Activated CD4-positive, alpha-beta T cell treated with anti-CD3 and anti-CD28 coated beads, Interleukin-2, amount 50 U/mL, for 48 hours (primary cell): ENCODE results near the gene ELFN1.

Experiments
- DNase-seq, 2 experiments: peaks; one replicate each; pipeline ENCODE4 v3.0.0-alpha.2; 2020

The ELFN1 gene

DNA sequence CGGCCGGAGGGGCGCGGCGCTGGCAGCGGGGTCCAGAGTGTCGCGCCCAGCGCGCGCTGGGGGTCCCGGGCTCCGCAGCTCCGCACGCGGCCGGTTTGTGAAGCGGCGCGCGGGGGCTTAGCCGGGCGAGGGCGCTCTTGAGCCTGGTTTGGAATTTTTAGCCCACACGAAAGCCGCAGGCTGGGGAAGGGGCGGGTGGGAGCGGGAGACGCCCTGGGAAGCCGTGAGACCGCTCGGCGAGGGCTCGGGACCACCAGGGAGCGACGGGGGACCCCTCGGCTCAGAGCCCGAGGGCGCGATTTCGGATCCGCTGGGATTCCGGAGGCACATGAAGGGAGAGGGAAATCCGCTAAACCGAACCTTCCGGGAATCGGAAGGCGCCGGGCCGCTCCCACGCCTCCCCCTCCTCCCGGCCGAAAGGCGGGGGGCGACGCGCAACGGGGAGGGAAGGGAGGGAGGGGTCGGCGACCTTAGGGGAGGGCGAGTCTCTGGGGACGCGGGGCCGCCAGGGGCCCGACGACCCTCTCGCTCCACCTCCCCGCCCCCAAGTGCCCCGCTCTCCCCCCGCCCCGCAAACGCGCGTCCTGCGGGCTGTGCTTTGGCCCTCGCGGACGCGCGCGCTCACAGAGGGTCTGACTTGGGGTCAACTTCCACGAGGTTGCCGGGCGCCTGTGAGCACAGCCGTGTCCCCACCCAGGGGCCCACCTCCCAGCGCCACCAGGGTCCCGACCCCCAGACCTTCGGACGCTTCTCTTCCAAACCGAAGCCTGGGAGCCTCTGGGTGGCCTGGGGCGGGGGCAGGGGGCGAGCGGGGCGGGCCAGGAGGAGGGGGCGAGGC lies 5.1 kb upstream of the ELFN1 start:
- DNase-seq: peak; percentile 65 to 71

DNA sequence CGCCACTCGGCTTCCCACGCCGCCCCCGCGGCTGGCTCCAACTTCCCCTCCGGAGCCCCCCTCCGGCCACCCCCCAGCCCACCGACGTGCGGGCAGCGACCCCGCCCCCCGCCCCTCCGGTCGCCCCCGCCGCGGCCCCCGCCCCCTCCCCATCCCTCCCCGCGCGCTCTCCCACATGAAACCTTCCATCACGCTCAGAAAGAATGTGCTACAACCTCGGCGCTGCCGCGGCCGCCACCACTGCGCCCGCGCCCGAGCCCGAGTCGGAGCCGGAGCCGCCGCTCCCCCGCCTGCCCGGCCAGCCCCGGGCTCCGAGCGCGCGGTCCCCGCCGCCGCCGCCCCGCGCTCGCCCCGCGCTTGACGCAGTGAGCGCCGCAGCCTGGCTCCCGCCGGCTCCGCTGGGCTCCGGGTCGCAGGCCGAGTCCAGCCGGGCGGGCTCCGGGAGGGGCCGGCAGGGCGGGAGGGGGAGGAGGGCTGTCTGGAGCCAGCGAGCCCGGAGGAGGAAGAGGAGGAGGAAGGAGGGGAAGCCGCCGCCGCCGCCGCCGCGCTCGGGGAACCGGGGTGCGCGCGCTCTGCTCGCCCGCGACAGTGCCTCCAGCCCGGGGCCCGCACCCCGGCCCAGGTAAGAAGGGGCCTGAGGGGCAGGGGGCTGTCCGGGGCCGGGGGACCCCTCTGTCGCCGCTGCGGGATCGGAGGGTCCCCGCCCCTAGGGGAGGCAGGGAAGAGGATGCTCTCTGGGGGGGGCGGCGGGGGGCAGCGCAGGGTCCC lies 4.3 kb upstream of the ELFN1 start:
- DNase-seq: peak in 1 of 2 experiments; percentile 24

DNA sequence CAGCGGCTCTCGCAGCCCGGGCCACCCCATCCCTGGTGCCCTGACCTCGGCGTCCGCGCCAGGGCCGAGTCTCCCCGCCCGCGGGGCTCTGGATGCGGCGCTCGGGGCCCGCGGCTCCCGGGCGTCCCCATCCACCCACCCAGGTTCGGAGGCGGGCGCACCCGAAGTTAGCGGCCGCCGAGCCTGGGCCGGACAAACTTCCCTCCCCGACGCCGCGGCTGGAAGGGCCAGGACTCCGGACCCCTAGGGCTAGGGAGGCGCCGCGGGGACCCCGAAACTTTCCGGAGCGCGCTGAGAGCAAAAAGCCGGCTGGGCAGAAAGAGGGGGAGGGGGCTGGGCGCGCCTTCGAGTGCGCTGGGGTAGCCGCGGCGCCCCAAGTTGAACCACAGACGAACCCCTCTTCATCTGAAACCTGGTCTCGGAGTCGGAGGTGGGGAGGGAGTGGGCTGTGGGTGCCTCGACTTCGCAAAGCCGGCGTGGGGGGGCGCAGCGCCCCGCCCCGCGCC lies 3.7 kb upstream of the ELFN1 start:
- DNase-seq: no peak

DNA sequence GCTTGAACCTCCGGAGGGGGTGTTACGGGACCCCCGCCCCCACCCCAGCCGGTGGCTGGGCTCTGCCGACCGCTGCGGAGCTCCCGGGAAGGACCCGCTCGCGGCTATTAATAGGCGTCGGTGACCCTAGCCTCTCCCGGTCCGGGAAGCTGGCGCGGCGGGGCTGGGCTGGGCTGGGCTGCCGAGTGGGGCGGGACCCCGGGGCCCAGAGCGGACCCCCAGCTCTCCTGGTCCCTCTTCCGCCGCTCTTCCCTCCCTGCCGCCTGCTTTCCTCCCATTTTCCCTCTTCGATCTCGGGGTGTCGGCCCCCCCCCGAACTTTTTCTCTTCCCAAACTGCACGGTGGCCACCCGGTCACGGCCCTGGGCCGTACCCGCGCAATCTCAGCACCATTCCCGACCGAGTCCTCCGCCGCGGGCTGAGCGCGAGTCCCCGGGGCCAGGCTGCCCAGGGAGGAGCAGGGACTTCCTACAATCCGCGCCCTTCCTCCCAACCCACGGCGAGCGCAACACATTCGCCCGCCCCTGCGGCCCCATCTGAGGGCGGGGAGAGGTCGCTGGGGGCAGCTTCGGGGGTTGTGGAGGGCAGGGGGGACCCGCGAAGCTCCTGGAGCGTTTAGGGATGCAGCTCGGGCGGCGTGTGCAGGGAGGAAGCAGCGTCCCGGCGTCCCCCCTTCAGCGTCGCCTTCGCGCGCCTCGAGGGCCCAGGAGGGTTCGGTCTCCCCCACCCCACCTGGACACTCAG lies 3.1 kb upstream of the ELFN1 start:
- no peak for DNase-seq

DNA sequence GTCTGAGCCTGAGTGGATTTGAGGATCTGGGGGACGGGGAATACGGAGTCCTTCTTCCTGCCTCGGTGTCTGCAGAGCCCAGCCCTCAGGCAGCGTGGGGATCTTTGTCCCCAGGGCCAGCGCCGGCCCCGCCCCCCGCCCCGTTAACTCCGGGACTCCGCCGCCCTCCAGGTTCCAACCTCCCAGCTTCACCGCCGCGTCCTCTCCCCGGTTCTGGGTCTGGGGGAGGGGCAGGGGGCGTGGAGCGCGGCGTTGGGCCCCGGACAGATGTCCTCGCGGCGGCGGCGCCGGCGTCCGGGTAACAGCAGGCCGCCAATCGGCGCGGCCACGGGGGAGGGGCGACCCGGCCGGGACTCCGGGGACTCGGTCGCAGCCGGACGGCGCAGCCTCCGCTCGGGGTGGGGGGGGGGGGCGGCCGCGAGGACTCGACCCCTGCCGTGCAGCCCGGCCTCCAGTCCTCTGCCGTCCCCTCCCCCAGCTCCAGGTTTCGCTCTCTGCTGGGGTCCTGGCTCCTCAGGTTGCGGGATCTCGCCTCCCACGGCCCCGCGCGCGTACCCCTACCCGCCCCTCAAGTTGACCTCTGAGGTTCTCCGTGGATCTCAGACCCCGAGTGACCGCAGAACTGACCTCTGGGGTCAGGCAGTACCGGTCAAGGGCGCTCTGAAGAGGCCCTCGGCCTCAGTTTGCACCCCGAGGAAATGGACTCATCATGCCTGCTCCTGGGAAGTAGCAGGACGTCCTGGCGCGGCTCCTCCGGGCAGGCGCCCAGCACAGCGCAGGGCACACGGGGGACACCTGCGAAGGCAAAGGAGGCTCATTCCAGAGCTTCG lies 2.3 kb upstream of the ELFN1 start:
- DNase-seq: no peak

DNA sequence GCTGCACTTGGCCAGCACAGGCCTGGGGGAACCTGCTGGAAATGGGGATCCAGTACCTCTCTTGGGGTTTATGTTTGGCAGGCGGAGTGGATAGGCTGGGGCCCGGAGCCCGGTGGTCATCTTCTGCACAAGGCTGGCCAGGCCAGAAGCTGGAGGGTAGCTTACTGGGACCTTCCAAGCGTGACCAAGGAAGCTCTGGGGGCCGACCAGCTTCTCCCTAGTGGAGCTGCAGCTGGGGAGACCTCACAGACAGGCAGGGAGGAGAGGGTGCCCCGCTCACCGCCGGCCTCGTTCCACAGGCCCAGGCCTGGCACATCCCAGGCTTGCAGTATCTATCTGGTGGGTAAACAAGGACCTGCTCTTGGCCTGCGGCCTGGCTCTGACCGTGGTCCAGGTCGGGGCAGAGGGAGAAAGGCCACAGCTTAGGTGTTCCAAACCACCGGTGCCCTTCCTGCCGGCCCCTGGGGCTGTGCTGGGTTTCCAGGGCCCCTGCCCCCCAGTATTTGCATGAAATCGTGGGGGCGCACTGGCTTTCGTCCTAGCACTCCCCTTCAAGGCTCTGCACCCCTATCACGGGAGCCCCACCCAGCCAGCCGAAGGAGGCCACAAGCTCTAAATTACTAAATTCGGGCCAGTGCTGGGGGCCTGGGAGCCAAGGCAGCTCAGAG lies 1.5 kb upstream of the ELFN1 start:
- no peak for DNase-seq

DNA sequence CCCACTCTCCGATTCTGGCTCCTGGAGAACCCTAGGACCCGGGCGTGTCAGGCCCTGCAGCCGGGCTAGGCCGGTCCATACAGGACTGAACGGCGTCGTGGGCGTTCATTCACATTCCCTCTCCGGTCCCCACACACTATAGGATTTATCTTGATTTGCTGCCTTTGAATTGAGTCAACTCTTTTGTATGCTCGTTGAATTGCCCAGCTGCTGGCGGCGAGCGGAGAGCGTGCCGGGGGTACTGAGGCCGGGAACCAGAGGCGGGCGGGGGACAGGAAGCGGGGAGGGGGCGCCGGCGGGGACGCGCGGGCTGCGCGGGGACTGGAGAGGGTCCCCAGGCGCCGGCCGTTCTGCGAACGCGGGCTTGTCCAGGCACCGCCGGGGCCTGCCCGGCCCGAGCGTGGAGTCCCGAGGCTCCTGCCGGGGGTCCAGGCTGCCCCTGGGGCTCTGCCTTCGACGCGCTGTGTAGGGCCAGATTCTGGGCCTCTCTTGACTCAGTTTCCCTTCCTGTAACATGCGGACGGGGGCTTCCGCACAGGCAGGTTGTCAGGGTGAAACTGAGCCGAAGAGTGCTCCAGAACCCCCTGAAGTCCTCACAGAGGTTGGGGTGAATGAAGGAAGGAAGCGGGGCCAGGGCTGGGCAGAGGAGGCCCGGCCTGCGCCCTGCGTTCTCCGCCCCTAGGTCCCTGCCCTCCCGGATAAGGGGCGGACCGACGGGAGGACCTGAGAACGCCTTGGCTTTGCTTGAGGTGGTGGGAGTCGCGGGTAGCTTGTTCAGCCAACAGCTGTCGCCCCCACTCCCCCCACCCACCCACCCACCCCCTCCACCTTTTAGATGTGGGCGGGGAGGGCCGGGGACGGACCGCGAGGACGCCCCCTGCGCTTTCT lies 769 bp upstream of the ELFN1 start:
- DNase-seq: no peak

DNA sequence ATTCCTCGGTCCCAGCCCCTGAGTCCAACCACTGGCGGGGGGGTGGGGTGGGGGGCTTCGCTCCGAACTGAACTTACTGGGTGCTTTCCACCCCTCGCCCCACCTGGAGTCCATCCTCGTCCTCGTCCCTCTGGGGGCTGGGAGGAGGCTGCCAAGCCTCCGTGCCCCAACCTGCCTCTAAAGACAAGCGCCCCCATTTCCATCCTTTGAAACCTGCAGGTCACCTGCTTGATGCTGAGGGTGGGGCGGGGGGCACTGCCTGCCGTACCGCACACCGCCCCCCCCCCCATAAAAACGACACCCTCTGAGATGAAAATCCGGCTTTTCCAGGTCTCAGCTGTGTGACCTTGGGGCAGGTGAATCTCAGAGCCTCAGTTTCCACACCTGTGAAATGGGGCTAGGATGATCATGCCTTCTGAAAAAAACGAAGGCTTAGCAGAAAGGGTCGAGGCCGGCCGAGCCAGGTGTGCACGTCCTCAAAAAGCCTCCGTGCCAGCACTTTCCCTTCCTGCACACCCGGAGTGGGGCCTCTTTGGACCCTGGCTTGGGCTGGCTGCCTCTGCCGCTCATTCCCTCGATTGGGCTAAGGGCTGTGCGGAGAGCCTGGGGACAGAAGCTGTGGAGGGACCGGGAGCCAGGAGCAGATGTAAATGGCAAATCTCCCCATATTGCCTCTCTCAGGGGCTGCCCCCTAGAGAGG lies 967 bp downstream of the ELFN1 start:
- no peak for DNase-seq

DNA sequence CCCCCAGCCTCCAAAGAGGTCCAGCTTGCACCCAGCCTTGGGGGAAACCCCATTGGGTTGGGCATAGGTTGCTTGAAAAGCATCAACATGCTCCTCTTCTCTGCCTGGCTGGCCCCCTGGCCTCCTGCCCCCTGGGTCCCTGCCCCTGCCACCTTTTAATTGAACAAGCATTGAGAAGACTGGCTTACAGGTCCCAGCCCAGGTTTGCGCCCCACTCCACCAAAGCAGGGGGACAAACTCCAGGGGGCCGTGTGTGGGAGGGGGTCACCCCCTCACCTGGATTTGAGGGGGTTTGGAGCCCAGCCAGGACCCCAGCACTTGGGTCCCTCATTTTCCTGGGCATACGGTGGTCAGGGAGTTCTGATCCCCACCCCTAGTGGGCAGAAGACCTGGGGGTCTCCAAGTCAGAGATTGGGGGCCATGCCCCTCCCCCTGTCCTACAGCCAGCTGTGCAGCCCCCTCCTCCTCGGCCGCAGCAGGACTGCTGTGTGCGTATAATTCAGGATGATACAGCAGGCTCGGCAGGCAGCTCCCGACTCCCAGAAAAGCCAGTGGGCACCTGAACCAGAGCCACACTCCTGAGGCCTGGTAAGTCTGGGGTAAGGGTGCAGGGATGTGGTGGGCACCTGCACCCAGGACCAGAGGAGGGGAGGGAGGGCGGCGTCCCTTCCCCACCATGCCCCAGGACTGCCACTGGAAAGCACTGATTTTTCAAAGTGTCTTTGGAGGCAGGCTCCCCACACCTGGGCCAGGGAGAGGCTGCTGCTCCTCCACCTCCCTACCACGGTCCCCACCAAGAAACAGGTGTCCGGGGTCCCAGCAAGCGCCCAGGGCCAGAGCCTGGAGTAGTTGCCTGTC lies 1.7 kb downstream of the ELFN1 start:
- no peak for DNase-seq

DNA sequence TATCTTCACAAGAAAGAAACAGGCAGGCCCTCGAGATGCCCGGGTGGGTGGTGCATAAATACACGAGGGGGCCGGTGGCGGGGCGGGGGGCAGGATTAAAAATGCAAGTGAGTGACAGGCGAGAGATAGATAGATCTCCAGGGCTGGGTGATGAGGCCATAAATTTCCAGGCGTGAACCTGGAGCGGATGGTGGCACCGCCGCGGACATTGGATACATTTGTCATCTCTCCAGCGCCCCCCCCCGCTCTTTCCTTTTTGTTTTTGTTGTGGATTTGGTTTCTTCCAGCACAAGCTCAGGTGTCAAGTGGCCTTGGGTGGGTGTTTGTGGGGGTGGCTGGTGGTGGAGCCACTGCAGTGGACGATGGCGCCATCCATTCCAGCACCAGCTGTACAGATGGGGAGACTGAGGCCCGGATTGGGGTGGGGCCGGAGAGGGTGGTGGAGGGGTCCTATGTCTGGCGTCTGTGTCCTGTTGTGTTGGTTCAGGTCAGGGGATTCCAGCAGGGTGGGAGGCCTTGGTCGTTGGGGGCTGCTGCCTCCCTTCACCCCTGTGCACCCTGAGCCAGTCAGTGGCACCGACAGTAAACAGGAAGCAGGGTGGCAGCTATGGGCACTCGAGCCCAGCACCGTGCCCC lies 2.9 kb downstream of the ELFN1 start:
- no peak for DNase-seq

DNA sequence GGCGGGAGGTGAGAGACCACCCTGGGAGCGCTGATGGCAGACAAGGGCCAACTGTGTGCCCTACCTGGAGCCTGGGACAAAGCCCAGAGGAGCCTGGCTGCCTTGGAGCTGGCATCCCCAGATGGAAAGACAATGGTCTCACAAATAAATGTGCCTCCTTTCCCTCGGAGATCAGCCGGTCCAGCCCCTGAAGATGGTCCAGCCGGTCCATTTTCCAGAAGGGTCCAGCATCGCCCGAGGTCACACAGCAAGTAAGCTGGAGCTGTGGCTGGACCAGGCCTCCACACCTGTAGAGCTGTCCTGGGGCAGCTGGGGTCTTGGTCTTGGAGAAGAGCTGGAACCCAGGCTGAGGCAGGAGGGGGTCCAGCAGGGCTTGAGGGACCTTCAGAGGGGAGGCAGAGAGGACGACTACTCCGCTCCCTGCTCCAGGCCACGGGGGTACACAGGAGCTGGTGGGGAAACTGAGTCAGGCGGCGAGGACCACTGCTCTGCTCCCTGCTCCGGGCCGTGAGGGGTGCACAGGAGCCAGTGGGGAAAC lies 3.6 kb downstream of the ELFN1 start:
- no peak for DNase-seq

DNA sequence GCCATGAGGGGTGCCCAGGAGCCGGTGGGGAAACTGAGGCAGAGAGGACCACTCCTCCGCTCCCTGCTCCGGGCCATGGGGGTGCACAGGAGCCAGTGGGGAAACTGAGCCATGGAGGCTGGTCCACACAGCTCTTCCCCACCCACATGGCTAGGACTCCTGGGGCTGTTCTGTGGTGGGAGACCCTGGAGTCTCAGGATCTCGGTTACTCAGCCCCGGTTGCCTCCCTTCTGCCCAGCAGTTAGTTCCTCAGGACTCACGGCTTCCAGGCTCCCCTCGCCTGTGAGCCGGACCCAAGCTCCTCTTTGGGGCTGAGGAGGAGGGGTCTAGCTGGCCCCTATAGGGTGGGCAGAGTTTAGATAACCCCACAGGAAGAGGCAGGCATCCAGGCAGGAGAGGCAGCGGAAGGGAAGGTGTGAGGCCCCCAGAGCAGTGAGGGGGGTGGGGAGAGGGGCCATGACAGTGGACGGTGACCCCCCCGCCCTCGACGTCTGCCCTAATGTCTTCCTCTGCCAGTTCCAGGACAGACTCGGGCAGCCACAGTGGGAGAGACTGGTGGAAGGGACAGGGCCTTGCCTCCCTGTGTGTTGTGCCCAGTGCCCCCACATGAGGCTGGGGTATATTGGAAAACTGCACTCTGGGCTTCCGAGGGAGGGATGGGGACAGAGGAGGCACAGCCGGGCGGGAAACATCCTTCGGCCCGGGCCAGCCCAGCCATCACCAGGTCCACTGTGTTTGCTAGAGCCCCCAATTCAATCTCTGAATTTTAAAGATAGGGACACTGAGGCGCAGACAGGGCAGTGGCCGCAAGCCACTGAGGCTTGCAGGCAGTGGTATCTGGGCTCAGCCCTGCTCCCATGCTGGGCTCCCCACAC lies 4.3 kb downstream of the ELFN1 start:
- no peak for DNase-seq

DNA sequence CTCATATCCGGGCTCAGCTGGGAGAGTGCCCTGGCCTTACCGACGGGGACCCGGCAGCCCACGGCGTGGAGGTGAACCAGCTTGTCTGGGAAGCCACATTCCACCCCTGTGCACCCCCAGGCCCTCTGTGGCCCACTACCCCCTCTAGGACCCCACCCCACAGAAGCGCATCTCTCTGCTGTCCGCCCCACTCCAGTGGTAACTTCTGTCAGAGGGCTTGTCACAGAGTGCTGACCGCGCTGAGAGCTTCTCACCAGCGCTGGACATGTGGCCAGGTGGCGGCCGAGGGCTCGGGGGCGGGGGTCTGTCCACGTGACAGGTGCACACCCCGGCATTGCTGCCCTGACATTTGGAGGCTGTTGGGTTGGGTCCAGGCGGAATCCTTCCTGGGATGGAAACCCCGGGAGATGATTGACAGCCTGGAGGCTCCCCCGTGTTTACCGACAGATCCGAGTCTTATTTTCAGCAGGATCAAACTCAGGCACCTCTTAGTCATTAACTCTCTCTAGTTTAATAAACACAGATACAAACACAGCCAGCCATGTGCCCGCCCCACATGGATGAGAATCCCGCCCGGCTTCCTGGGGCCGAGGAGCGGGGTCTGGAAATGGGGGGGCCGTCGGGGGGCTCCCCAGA lies 5.1 kb downstream of the ELFN1 start:
- no peak for DNase-seq

DNA sequence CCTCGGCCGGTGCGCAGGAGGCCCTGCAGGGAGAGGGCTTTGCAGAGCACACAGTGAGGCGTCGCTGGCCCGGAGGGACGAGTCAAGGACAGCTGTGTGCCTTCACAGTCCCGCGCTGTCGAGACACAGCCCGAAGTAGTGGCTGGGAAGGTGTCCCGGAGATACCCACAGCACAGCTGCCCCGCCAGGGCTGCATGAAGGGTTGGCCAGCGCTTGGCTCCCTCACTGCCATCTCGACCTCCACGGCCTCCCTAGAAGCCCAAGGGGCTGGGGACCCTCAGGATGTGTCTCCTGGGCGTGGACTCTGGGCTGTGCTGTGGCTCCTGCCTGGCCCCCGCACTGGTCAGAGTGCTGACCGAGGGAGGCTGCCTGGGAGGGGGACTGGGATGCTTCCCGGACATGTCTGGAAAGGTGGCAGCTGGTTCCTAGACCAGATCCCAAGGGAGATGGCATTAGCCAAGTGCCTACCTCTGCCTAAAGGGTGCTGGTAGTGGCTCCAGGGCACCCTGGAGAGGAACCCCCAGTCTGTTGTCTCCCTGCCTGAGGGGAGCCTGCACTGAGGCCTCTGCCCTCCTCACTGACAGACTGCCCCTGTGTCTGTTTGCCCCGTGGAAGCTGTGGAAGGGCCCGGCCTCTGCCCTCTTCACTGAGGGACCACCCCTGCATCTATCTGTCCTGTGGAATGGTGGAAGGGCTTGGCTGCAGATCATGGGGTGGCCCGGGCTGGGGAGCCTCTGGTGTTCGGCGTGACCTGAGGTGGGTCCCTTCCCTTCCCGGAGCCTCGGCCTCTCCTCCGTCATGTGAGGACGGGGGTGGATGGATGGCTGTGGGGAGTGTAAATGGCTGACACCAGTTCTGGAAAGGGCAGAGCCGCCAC lies 5.8 kb downstream of the ELFN1 start:
- no peak for DNase-seq

DNA sequence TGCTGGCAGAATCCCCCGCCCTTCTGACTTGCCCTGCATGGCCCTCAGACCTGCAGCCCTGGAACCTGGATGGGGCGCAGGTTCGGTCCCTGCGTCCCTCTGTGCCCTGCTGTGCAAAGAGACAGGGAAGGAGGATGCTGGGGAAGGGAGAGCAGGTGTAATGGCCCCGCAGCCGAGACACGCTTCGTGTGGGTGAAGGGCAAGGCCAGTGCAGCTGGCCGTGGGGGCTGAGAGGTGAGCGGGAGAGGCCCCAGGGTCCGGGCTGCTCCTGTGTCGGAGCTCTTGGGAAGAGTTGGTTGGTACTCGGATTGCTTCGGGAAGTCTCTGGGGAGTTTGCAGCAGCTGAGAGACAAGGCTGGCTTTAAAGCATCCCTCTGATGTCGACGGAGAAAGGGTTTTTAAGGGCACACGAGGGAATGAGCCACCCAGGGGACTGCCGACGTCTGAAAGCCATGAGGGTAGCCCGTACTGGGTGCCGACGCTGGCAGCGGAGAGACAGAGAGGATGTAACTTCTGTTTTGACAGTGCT lies 6.5 kb downstream of the ELFN1 start:
- no peak for DNase-seq
